Mesendoderm (in vitro differentiated cells): ENCODE data around the gene GASK1A.

Source experiments
- DNase-seq: peaks from one replicate; pipeline ENCODE4 v3.0.0; 2013
- H2AK5ac ChIP-seq: 2 replicates; pipeline ENCODE4 v1.6.1; 2013; ENCODE audit warnings: low read length, inconsistent platforms
- H2BK120ac ChIP-seq: 2 replicates; pipeline ENCODE4 v1.6.1; 2013; ENCODE audit warnings: low read depth, mild to moderate bottlenecking, low read length, moderate library complexity, mixed read lengths
- H2BK15ac ChIP-seq: replicated peaks from 2 replicates; pipeline ENCODE4 v1.6.1; 2013; ENCODE audit warnings: low read depth, mild to moderate bottlenecking, moderate library complexity
- H2BK5ac ChIP-seq: 2 replicates; pipeline ENCODE4 v1.6.1; 2013; ENCODE audit warnings: low read length, inconsistent platforms
- H3K18ac ChIP-seq: 2 replicates; pipeline ENCODE4 v1.6.1; 2013; ENCODE audit warnings: mild to moderate bottlenecking, low read length, mixed read lengths
- H3K23ac ChIP-seq: one replicate; pipeline ENCODE4 v1.6.1; 2013; ENCODE audit warnings: low read length
- H3K27ac ChIP-seq: 2 replicates; pipeline ENCODE4 v1.5.1; 2013; ENCODE audit warnings: low read depth, mild to moderate bottlenecking, inconsistent platforms, low read length, moderate library complexity
- H3K27me3 ChIP-seq: 2 replicates; pipeline ENCODE4 v1.6.1; 2013; ENCODE audit warnings: low read length, control low read depth, mild to moderate bottlenecking, inconsistent platforms; ENCODE audit not compliant: insufficient read depth, poor library complexity
- H3K36me3 ChIP-seq: 2 replicates; pipeline ENCODE4 v1.6.1; 2013; ENCODE audit warnings: low read length, inconsistent platforms; ENCODE audit not compliant: control insufficient read depth, insufficient read depth
- H3K4ac ChIP-seq: one replicate; pipeline ENCODE4 v1.6.1; 2013; ENCODE audit warnings: low read depth, mild to moderate bottlenecking, low read length, moderate library complexity
- H3K4me1 ChIP-seq: 2 replicates; pipeline ENCODE4 v1.6.1; 2013; ENCODE audit warnings: low read depth, low read length, inconsistent platforms; ENCODE audit not compliant: control insufficient read depth
- H3K4me2 ChIP-seq: 2 replicates; pipeline ENCODE4 v1.6.1; 2013; ENCODE audit warnings: low read length
- H3K4me3 ChIP-seq: 2 replicates; pipeline ENCODE4 v1.5.1; 2013; ENCODE audit warnings: mild to moderate bottlenecking, low read length
- H3K56ac ChIP-seq: one replicate; pipeline ENCODE4 v1.6.1; 2013; ENCODE audit warnings: low read length
- H3K79me1 ChIP-seq: 2 replicates; pipeline ENCODE4 v1.6.1; 2013; ENCODE audit warnings: low read length, inconsistent platforms
- H3K79me2 ChIP-seq: 2 replicates; pipeline ENCODE4 v1.6.1; 2013; ENCODE audit warnings: mild to moderate bottlenecking, low read length; ENCODE audit not compliant: control insufficient read depth, insufficient read depth
- H3K9ac ChIP-seq: 2 replicates; pipeline ENCODE4 v1.6.1; 2013; ENCODE audit warnings: low read length, inconsistent platforms
- H4K5ac ChIP-seq: one replicate; pipeline ENCODE4 v1.6.1; 2013; ENCODE audit warnings: low read length
- H4K8ac ChIP-seq: one replicate; pipeline ENCODE4 v1.6.1; 2013; ENCODE audit warnings: low read depth, mild to moderate bottlenecking, control low read depth, low read length, moderate library complexity
- WGBS: extraction: QIAGEN DNeasy Blood & Tissue Kit; methylation state at CpG from one replicate; pipeline ENCODE4 v1.1.7; 2013; ENCODE audit warnings: low lambda C conversion rate, missing lambda C conversion rate; ENCODE audit not compliant: insufficient coverage; ENCODE audit errors: extremely low coverage; 5-methylcytosine and 5-hydroxymethylcytosine counted together

Gene GASK1A

GRCh38 chr3:43076857-43077256, 97.7 kb downstream of the GASK1A start:
- no peaks in the 10 kb centered on the region for H3K79me1 ChIP-seq
- no peak overlapping the region for H4K8ac ChIP-seq
- no peak overlapping the region for H3K18ac ChIP-seq
- no peaks in the 10 kb centered on the region for H3K79me2 ChIP-seq
- no peak for DNase-seq
- H3K27ac ChIP-seq: no peak overlapping the region
- no peaks in the 10 kb centered on the region for H3K4me1 ChIP-seq
- no CpG with 5 or more reads among the region's 4 CpGs for WGBS
- no peak overlapping the region for H3K4me3 ChIP-seq
- no peak overlapping the region for H4K5ac ChIP-seq
- no peaks in the 10 kb centered on the region for H3K36me3 ChIP-seq
- no peak overlapping the region for H2BK15ac ChIP-seq
- H3K23ac ChIP-seq: no peak overlapping the region
- no peak overlapping the region for H2AK5ac ChIP-seq
- no peak overlapping the region for H3K9ac ChIP-seq
- H3K4me2 ChIP-seq: no peak overlapping the region
- H2BK5ac ChIP-seq: no peak overlapping the region
- no peak overlapping the region for H3K56ac ChIP-seq
- H3K27me3 ChIP-seq: no peaks in the 10 kb centered on the region
- H2BK120ac ChIP-seq: no peak overlapping the region
- H3K4ac ChIP-seq: no peak overlapping the region

- Histone ChIP-seq H3K79me2 (no peaks in the 10 kb centered on the region), H2BK120ac (no peak overlapping the region), H3K27ac (no peak overlapping the region), H3K4me1 (no peaks in the 10 kb centered on the region), H3K9ac (no peak overlapping the region), H2AK5ac (no peak overlapping the region), H4K8ac (no peak overlapping the region), H3K79me1 (no peaks in the 10 kb centered on the region), H3K4ac (no peak overlapping the region), H3K36me3 (no peaks in the 10 kb centered on the region), H3K4me3 (no peak overlapping the region), H4K5ac (no peak overlapping the region), H2BK5ac (no peak overlapping the region), H2BK15ac (no peak overlapping the region), H3K23ac (no peak overlapping the region), H3K4me2 (no peak overlapping the region), H3K56ac (no peak overlapping the region), H3K18ac (no peak overlapping the region), H3K27me3 (no peaks in the 10 kb centered on the region)
- WGBS: no CpG with 5 or more reads among the region's 6 CpGs
- DNase-seq: no peak
Observed at GRCh38 chr3:43077261-43077660, 98.2 kb downstream of the GASK1A start.

DNA sequence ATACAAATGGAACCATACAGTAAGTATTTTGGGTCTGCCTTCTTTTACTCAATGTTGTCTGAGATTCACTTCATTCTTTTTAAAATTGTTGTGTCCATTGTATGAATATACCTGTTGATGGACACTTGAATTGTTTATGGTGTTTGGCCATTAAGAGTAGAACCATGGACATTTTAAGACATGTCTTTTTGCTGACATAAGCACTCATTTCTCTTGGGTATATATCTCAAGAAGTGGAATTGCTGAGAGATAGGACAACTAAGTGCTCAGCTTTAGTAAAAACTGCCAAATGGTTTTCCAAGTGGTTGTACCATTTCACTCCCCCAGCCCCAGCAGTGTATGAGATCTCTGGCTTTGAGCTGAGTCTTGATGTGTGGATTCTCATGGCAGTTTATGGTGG, 98.6 kb downstream of the GASK1A start:
- Histone ChIP-seq H3K23ac (no peak overlapping the region), H3K79me2 (no peaks in the 10 kb centered on the region), H3K9ac (no peak overlapping the region), H3K18ac (no peak overlapping the region), H2BK120ac (no peak overlapping the region), H4K5ac (no peak overlapping the region), H3K27ac (no peak overlapping the region), H3K79me1 (no peaks in the 10 kb centered on the region), H3K4me1 (no peaks in the 10 kb centered on the region), H3K36me3 (no peaks in the 10 kb centered on the region), H3K4me2 (no peak overlapping the region), H3K4me3 (no peak overlapping the region), H2BK15ac (no peak overlapping the region), H2AK5ac (no peak overlapping the region), H3K56ac (no peak overlapping the region), H3K27me3 (no peaks in the 10 kb centered on the region), H4K8ac (no peak overlapping the region), H3K4ac (no peak overlapping the region), H2BK5ac (no peak overlapping the region)
- no peak for DNase-seq

- H4K5ac ChIP-seq: no peak overlapping the region
- H3K79me1 ChIP-seq: no peaks in the 10 kb centered on the region
- no peak overlapping the region for H3K4me2 ChIP-seq
- H3K23ac ChIP-seq: no peak overlapping the region
- H3K4me1 ChIP-seq: no peaks in the 10 kb centered on the region
- WGBS: no CpG with 5 or more reads among the region's 31 CpGs
- DNase-seq: no peak
- no peak overlapping the region for H3K27ac ChIP-seq
- H3K4ac ChIP-seq: no peak overlapping the region
- no peak overlapping the region for H2BK15ac ChIP-seq
- no peak overlapping the region for H4K8ac ChIP-seq
- H3K18ac ChIP-seq: no peak overlapping the region
- H3K36me3 ChIP-seq: no peaks in the 10 kb centered on the region
- no peaks in the 10 kb centered on the region for H3K27me3 ChIP-seq
- no peak overlapping the region for H3K4me3 ChIP-seq
- H2BK120ac ChIP-seq: no peak overlapping the region
- no peak overlapping the region for H3K9ac ChIP-seq
- no peak overlapping the region for H2BK5ac ChIP-seq
- H3K56ac ChIP-seq: no peak overlapping the region
- H3K79me2 ChIP-seq: no peaks in the 10 kb centered on the region
- H2AK5ac ChIP-seq: no peak overlapping the region
Observed at GRCh38 chr3:43079536-43080332, 100.6 kb downstream of the GASK1A start.

- DNase-seq: no peak
- no CpG with 5 or more reads among the region's 40 CpGs for WGBS
- H3K79me2 ChIP-seq: no peaks in the 10 kb centered on the region
- H3K27me3 ChIP-seq: no peaks in the 10 kb centered on the region
- no peak overlapping the region for H3K4me3 ChIP-seq
- H2BK120ac ChIP-seq: no peak overlapping the region
- no peak overlapping the region for H2BK15ac ChIP-seq
- no peak overlapping the region for H3K9ac ChIP-seq
- H4K8ac ChIP-seq: no peak overlapping the region
- no peak overlapping the region for H2BK5ac ChIP-seq
- no peak overlapping the region for H3K27ac ChIP-seq
- H2AK5ac ChIP-seq: no peak overlapping the region
- H3K18ac ChIP-seq: no peak overlapping the region
- H3K23ac ChIP-seq: no peak overlapping the region
- H3K56ac ChIP-seq: no peak overlapping the region
- no peaks in the 10 kb centered on the region for H3K4me1 ChIP-seq
- H3K79me1 ChIP-seq: no peaks in the 10 kb centered on the region
- H3K4me2 ChIP-seq: no peak overlapping the region
- no peak overlapping the region for H4K5ac ChIP-seq
- no peak overlapping the region for H3K4ac ChIP-seq
- H3K36me3 ChIP-seq: no peaks in the 10 kb centered on the region
Observed at GRCh38 chr3:43080726-43081568, 101.8 kb downstream of the GASK1A start.
